Prostate gland (tissue), 2 donors: ENCODE measurements around the gene SMURF2.
A peak's percentile ranks its signal among the peaks of the same experiment; 100 is the strongest.

ENCODE experiments used
- POLR2A ChIP-seq: fragments of 450-650 bp; IDR thresholded peaks from one replicate; pipeline ENCODE4 v1.6.1; 2016; ENCODE audit warnings: antibody characterized with exemption, mild to moderate bottlenecking
- TF ChIP-seq, protein P1 (sequence below), 4 experiments: fragments of 200-600 bp in 2 of 4; fragments of 450-650 bp in 2 of 4; sonication (generic) in 2 of 4; IDR thresholded peaks; 1 replicate in 3 of 4; 2 replicates in 1 of 4; pipeline ENCODE4 v1.5.1; 2016 to 2019; ENCODE audit warnings: antibody characterized with exemption in 4 of 4, mild to moderate bottlenecking in 2 of 4, moderate library complexity in 2 of 4

DNA sequence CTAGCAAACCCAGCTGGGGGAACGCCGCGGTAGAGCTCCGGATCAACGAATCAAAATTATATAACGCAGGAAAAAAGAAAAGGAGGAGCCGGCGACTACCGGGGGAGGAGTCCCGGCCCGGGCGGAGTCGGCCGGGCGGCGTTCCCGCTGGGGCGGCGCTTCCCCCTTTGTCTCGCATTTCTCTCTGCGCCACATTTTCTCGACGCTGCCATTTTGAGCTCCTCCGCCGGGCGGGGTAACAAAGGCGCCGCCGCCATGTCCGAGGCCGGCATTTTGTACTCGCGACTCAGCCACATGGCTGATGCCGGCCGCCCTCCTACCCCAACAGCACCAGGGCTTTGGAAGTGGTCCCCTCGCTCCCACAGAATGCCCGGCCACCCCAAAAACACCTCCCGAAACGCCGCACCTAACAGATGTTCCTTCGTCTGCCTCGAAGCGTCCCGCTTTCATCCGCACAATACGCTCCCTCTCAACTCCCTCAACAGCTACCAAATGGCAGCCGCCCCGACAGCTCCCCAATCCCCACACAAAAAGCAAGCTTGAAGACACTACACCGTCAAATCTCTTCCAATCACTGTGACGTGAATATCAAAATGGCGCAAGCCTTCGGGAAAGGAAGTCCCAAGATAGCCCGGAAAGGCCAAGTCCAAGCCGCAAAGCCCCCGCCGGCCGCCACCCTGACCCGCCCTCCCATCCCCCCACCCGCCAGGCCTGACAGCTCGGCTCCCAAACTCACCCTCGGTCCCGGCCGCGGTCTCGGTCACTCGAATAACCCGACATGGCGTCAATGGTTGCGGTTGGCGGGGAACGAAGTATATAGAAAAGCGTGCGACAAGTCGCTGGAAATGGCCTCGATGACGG, 156.5 kb downstream of the SMURF2 start:
- peak; percentile 85 for TF ChIP-seq POLR2A
- TF ChIP-seq, protein P1, sequence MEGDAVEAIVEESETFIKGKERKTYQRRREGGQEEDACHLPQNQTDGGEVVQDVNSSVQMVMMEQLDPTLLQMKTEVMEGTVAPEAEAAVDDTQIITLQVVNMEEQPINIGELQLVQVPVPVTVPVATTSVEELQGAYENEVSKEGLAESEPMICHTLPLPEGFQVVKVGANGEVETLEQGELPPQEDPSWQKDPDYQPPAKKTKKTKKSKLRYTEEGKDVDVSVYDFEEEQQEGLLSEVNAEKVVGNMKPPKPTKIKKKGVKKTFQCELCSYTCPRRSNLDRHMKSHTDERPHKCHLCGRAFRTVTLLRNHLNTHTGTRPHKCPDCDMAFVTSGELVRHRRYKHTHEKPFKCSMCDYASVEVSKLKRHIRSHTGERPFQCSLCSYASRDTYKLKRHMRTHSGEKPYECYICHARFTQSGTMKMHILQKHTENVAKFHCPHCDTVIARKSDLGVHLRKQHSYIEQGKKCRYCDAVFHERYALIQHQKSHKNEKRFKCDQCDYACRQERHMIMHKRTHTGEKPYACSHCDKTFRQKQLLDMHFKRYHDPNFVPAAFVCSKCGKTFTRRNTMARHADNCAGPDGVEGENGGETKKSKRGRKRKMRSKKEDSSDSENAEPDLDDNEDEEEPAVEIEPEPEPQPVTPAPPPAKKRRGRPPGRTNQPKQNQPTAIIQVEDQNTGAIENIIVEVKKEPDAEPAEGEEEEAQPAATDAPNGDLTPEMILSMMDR (IDR thresholded peaks at IDR 0.05): peak in 2 of 4 experiments; percentile 27 to 46
